Fibroblast of pulmonary artery (primary cell): Measurements from ENCODE around the gene ZCCHC13.

ENCODE experiments used
- DNase-seq: peaks from one replicate; pipeline ENCODE4 v3.0.0-alpha.2; 2010; ENCODE audit warnings: low read depth
- H3K4me3 ChIP-seq: replicated peaks from 2 replicates; pipeline ENCODE4 v1.5.1; 2011; ENCODE audit warnings: low read depth, mild to moderate bottlenecking, control low read depth, low read length, moderate library complexity
- CTCF ChIP-seq: IDR thresholded peaks from 2 replicates; pipeline ENCODE4 v1.5.1; 2011; ENCODE audit warnings: mild to moderate bottlenecking, control low read depth, low read length, inconsistent platforms; ENCODE audit errors: missing control alignments

ZCCHC13 gene

DNA sequence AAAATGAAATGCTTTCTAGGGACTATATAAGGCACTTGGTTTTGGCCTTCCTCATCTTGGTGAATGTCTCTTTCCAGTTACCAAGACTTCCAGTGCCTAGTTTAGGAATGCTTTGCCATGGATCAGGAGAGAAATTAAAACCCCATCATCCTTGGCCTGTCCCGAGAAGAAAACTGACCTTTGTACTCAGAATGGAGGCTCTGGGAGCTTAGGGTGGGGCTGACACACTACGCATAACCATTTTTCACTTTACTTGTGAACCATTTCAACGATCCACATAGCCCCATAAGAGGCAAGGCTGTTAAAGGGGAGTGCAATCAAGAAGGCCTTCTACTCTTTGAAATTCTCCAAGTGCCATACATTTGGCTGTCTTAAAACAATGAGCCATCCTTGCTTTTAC, 26.7 kb upstream of the ZCCHC13 start:
- no peak overlapping the region for H3K4me3 ChIP-seq
- TF ChIP-seq CTCF = no peak
- no peak for DNase-seq

GRCh38 chrX:74277846-74278245, 26.1 kb upstream of the ZCCHC13 start:
- no peak for DNase-seq
- no peak for TF ChIP-seq CTCF
- no peak overlapping the region for H3K4me3 ChIP-seq

GRCh38 chrX:74280759-74281158, 23.2 kb upstream of the ZCCHC13 start:
- DNase-seq = no peak

DNA sequence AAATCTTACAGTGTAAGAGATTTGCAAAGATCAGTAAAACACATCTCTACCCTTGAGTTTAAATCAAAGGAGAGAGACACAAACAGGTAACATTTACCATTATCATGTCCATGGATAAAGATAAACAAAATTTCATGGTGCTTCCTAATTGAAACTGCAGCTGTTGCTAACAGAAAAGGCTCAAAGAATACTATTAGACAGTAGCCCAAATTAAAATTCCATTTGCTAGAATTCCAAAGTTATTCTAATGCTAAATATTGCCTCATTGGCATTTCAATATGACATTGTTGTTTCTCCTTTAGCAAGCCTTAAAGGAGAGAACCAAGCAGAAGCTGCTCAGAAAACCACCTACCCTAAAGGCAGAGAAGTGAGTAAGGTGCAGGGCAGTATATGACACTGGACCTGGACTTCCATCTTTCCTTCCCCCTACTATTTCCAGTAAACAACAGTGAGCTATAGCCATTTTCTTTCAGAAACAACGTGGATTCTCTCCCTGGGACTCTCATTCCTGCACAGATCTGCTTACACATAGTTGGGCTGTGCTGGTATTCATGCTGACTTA, 19.5 kb upstream of the ZCCHC13 start:
- no peak overlapping the region for H3K4me3 ChIP-seq
- no peak for TF ChIP-seq CTCF
- DNase-seq = no peak

More at GRCh38 chrX:74280759-74281158, 23.2 kb upstream of the ZCCHC13 start:
- no peak overlapping the region for H3K4me3 ChIP-seq
- no peak for TF ChIP-seq CTCF

DNA sequence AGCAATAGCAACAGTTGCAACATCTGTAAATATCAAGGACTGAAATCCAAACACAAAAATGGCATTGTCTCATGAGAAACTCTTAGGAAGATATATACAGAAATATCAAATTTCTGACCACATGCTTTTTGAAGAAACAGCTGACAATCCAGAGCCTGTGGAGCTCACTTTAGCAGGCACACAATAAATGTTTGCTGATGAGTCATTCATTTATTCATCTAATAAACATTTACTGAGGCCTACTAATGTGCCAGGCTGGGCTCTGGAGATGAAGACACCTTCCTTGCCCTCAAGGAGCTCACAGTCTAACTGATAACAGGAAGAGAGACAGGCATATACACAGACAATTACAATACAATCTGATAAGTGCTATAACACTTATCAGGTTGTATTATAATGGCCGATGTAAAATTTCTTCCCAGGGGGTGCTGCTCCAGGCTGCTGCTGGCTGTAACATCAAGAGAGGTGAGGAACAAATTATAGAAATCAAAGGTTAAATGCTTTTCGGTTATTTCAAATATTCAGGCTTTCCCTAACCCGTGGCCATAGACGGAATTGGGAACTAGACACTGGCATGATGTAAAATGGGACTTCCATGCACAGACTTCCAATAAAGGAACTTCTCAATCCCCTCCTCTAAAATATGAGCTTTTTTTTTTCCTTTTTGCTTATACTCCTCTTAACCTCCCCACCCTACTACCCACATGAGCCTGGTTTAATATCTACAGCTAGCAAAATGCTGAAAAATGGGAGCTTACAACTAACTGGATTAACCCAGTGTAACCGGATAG, 16.8 kb upstream of the ZCCHC13 start:
- DNase-seq = peak; percentile 31
- no peak for TF ChIP-seq CTCF
- H3K4me3 ChIP-seq = no peak overlapping the region

DNA sequence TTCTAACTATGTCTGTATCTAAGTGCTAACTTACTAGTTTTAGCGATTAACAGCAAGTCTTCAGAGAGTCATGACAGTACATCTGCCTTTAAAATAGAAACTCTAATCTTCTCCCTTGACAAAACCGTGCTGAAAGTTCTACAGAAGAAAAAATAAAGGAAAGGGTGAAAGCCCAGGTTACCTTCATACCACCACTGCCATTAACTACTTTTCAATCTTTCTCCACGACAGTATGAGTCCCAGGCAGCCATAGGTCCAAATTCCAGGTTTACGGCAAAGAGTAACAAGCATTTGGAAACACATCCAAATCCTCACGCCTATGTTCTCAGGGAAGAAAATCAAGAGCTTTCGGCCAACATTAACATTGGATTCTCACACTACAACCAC, 12.4 kb upstream of the ZCCHC13 start:
- peak overlapping the region; percentile 88 for H3K4me3 ChIP-seq
- no peak for TF ChIP-seq CTCF
- no peak for DNase-seq
